Measurements from ENCODE around the gene GNAI3.

The GNAI3 gene

GRCh38 chr1:109523706-109524105 is 24.7 kb upstream of the GNAI3 start:
- no peak for DNase-seq (ENCODE audit: low read depth in 2 of 3, low spot score in 2 of 3)

DNA sequence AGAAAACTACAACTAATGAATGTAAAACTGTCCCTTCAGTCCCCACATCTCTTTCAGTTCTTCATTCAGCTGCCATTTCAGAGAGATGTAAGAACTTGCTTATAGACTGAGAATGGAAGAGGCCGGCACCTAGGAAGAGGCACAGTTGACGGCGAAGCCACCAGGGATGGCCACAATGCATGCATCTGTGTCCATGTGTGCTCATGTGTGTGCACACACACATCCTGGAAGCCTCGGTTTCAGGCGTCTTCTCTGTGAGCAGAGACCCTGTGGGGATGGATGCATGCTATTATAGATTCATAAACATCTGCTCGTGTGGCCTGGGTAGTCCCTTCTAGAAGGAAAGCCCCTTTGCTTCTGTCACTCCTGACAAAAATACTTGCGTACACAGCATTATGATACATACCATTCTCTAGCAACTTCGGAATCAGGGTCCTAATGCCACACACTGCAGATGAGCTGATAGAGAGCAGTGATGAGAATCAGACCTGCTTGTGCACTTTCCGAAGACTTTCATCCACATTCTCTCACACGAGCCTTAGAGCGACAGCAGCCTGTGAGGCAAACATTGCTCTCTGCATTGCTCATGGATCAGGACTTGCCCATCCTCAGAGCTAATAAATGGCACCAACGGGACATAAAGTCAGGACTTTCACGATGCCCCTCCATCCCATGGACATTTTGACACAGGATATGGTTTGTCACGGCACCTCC is 21.2 kb upstream of the GNAI3 start:
- no peak for DNase-seq (ENCODE audit: low read depth in 2 of 3, low spot score in 2 of 3)

- no peak for DNase-seq (ENCODE audit: low read depth in 2 of 3, low spot score in 2 of 3)
Observed at GRCh38 chr1:109527846-109528695, 20.3 kb upstream of the GNAI3 start.

DNA sequence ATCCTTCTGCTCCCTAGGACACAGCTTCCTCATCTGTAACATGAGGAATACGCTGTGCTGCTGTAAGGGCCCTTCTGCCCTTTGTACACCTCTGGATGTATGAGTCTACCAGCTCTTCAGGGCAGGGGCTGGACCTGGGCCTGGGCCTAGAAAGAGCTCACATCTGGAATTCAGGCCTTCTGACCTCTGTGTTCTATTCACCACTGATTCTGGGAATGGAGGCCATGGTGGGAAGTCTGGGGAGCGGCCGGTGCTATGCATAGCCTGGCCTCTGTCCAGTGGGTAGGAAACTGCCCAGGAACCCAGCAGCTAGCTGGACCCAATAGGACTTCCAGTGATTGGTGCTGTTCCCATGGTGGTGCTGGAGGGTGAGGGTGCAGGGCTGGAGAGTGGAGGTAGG is 19.7 kb upstream of the GNAI3 start:
- DNase-seq (ENCODE audit: low read depth in 2 of 3, low spot score in 2 of 3): no peak

DNA sequence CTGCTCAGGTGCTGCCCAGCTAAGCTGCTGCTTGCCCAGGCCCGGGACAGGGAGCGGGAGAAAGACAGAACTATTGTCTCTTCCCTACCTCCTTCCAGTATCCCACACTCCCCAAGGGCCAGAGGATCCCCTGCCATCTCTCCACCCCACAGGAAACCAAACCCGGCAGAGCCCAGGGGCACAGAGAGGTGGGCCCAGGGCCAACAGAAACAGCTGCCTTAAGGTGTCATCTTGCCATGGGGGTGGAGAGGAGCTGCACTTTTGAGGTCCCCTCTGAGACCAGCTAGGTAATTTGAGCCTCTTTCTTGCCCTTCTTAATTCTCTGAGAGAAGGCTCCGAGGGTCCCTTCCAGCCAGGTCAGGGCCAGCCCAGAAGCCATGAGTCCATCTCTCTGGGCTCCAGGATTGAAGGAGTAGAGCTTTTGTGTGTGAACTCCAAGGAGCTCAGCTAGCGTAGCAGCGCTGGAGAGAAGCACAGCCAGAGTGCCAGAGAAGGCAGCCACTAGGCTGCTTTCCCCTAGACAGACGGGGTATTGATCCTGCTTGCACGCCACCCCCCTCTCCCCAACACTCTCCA is 18.4 kb upstream of the GNAI3 start:
- DNase-seq (ENCODE audit: low read depth in 2 of 3, low spot score in 2 of 3): no peak

DNA sequence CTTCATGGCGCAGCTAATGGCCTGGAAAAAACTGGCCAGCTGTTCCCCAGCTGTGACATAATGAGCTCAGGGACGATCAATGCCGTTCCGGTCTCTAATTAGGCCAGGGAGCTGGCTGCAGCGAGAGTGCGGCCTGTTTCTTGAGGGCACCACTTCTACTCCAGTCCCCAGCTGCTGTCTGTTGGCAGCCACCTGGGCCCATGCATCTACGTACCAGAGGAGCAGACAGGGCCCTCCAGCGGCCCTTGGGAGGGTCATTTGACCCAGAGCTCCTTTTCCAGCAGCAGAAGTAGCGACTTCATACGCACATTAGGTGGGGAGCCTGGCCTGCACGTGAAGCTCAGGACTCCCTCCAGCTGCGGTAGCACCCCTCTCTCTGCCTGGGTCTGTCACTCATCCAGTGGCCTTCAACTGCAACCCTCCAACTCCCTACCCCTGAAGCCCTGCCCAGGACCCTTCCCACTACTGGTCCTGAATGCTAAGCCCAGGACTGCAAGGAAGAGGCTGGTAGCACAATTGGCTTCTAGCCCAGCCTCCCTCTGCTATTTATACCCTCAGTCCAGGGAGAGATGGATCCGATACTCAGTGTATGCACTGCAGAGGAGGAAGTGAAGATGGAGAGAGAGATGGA is 17.8 kb upstream of the GNAI3 start:
- no peak for DNase-seq (ENCODE audit: low read depth in 2 of 3, low spot score in 2 of 3)

DNA sequence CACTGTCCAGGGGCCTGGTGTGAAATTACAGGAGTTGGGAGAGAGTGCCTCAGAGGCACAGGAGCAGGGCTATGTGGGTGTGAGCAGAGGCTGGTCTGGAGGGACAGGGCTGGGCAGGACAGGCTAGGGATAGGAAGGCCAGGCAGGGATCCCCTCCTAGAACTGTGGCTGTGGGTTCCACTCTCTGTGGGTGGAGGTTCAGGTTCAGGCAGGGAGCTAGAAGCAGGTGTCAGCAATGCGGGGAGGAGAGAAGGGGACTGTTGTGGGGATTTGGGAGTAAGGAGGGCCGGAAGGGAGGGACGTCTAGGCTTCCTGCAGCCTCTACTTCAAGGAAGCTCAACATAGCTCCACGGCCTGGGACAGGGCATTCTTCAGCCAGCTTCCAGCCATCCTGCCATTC is 17.0 kb upstream of the GNAI3 start:
- DNase-seq (ENCODE audit: low read depth in 2 of 3, low spot score in 2 of 3): no peak

- no peak for DNase-seq (ENCODE audit: low read depth in 2 of 3, low spot score in 2 of 3)
Observed at GRCh38 chr1:109531826-109532364, 16.5 kb upstream of the GNAI3 start.

DNA sequence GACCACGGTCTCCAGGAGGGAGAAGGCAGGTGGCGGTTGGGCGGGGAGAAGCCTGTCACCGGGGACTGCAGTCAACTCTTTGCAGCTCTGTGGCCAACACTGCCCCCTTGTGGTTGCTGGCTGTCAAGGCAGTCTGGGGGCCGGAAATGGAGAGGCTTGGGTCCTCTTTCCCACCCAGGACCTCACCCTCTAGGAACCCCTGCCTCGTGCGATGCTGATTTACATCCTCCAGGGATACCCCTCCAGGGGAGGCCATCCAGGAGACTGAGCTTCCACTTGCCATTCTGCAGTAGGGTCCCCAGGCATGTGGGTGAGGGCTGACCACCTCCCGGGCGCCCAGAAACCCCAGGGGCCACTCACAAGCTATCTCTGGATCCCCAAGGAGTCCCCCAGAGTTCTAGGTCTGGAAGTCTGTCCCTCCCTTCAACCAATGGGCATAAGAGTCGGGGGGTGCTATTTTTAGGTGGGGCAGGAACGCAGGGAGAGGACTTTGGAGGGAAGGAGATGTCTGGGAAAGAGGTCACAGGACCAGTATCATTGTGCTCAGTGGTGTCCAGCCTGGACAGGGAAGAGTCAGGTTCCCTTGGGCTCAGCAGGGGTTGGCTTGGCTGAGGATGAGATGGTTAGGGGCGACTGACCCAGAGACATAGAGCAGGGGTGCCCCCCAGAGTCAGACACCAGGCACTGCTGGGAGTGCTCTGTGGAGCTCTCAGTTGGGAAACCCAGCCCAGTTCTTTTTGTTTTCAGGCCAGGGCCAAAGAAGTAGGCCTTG is 15.9 kb upstream of the GNAI3 start:
- DNase-seq (ENCODE audit: low read depth in 2 of 3, low spot score in 2 of 3): peak; percentile 71 to 97 (median 93)

DNA sequence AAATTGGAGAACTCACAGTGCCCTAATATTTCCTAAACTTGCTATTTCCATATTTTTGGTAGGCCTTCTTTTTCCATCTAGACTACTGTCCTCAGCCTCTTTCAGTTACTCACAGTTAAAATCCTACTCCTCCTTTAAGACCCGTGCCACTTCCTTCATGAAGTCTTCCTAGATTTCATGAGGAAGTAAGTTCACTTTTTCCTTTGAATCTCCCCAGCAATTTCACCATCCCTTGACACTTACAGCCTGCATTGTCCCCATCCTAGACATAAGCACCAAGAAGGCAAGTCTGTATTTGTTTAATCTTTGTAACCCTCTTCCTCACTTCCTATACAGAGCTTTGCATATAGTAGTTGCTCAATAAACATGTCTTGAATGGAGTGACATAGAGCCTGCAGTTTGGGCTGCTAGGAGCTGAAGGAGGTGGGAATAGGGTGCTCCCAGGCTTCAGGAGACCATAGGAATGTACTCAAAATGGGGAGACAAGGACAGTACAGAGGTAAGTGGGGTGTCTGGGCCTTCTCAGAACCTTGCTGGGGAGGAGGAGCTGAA is 14.0 kb upstream of the GNAI3 start:
- no peak for DNase-seq (ENCODE audit: low read depth in 2 of 3, low spot score in 2 of 3)

DNA sequence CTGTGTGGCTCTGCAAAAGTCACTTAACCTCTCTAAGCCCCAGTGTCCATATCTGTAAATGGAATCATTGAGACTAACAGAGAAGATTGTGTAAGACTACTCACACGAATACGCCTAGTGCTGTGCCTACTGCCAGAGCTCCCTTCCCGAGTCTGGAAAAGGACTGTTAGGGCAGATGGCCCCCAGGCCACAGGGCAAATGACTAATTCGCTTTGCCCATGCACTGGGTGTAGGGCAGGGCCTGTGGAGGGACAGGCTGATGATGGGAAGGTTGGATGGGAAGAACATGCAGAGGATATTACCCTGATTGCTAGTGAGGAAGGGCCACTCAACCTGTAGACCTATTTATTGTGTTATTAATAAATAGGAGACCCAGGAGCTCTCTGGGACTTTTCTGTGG is 12.9 kb upstream of the GNAI3 start:
- no peak for DNase-seq (ENCODE audit: low read depth in 2 of 3, low spot score in 2 of 3)

- no peak for DNase-seq (ENCODE audit: low read depth in 2 of 3, low spot score in 2 of 3)
Observed at GRCh38 chr1:109535971-109536491, 12.4 kb upstream of the GNAI3 start.

DNA sequence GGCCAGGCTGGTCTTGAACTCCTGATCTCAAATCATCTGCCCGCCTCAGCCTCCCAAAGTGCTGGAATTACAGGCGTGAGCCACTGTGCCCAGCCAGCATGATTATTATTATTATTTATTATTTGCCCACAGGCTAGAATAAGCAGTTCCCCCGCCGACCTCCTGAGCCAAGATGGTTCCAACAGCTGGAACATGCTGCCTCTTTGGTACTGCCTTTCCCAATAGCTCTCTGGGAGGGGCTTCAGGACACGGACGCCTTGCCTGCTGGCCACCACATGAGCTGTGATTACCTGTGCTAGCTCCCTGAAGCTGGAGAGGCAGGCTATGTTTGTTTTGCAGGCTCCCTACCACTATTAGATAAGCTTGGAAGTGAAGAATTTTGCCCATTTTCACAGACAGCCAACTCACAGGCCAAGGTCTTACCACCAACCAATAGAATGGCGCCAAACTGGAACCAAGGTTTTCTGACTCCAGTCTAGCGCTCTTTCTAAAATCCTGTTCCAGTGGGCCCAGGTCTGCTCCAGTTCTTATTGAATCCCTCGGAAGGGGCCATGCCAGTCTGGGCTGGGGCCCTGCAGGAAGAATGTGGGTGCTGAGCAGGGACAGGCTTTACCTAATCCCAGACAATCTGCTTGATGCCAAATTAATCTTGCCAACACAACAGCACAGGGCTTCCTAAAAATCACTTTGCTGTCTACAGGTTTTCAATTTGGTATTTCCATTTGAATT is 10.8 kb upstream of the GNAI3 start:
- DNase-seq (ENCODE audit: low read depth in 2 of 3, low spot score in 2 of 3): no peak

GRCh38 chr1:109538827-109539555 is 9.4 kb upstream of the GNAI3 start:
- DNase-seq (ENCODE audit: low read depth in 2 of 3, low spot score in 2 of 3): no peak

DNA sequence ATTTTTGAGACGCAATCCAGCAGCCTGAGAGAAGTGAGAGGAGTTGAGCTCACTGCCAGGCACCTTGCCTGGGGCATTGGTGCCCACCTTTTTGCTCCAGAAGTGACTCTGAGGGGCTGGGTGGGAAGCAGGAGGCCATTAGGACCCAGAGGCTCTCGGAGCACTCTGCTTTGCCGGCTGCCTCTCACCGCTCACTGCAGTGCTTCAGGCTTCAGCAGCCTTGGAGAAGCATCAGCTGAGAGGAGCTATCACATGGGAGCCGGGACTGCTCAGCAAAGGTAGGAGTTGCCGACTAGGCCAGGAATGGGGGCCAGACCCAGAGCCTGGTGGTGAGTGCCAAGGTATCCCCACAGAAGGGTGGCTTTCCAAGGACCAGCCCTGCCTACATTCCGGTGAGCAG is 8.7 kb upstream of the GNAI3 start, which contains the start of gene GPR61:
GPR61 (plus strand) TSS at position 197 of the 400 bp plus-strand sequence. CDS start 3,151 bp downstream, outside the sequence.
- no peak for DNase-seq (ENCODE audit: low read depth in 2 of 3, low spot score in 2 of 3)

DNA sequence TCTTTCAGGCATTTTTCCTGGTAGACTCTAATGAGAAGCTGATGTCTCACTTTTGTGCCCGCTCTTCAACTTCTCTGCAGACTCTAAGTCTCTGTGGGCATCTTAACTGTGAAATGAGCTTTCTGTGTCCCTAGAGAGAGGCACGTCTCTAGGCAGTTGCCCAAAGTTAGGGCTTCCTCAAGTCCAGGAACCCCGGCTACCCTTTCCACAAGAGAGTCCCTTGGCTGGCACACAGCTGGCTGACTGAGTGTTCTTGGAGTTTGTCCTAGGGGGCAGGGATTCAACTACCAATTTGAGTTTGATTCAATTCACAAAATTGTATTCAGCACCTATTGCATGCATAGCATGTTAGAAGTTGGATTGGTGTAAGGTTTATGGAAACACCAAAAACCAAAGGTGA is 7.3 kb upstream of the GNAI3 start:
- no peak for DNase-seq (ENCODE audit: low read depth in 2 of 3, low spot score in 2 of 3)

- no peak for DNase-seq (ENCODE audit: low read depth in 2 of 3, low spot score in 2 of 3)
Observed at GRCh38 chr1:109542657-109543056, 5.8 kb upstream of the GNAI3 start.

DNA sequence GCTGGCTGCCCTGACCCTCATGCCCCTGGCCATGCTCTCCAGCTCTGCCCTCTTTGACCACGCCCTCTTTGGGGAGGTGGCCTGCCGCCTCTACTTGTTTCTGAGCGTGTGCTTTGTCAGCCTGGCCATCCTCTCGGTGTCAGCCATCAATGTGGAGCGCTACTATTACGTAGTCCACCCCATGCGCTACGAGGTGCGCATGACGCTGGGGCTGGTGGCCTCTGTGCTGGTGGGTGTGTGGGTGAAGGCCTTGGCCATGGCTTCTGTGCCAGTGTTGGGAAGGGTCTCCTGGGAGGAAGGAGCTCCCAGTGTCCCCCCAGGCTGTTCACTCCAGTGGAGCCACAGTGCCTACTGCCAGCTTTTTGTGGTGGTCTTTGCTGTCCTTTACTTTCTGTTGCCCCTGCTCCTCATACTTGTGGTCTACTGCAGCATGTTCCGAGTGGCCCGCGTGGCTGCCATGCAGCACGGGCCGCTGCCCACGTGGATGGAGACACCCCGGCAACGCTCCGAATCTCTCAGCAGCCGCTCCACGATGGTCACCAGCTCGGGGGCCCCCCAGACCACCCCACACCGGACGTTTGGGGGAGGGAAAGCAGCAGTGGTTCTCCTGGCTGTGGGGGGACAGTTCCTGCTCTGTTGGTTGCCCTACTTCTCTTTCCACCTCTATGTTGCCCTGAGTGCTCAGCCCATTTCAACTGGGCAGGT is 5.0 kb upstream of the GNAI3 start:
- DNase-seq (ENCODE audit: low read depth in 2 of 3, low spot score in 2 of 3): no peak
